NCI-H1048 (cell line): ENCODE measurements around the gene TMCO6.
A peak's percentile ranks its signal among the peaks of the same experiment; 100 is the strongest.

Experiments used
- DNase-seq: peaks from one replicate; lab custom pipeline; 2025; lab: John Stamatoyannopoulos, UW

TMCO6 gene

GRCh38 chr5:140673187-140673976 is 34.1 kb downstream of the TMCO6 start, which contains the start of gene DND1:
DND1 (minus strand) TSS chr5:140673576; CDS start chr5:140673542, 34 bp downstream.
- no peak for DNase-seq

GRCh38 chr5:140674211-140674610 is 35.0 kb downstream of the TMCO6 start:
- no peak for DNase-seq

GRCh38 chr5:140674629-140675028 is 35.4 kb downstream of the TMCO6 start:
- no peak for DNase-seq

- no peak for DNase-seq
Measured at GRCh38 chr5:140677947-140678346, 38.7 kb downstream of the TMCO6 start.

GRCh38 chr5:140678993-140679392 is 39.7 kb downstream of the TMCO6 start:
- no peak for DNase-seq

- no peak for DNase-seq
Measured at GRCh38 chr5:140690376-140690932, 51.2 kb downstream of the TMCO6 start.

- peak; percentile 89 for DNase-seq
Measured at GRCh38 chr5:140690941-140691924, 52.0 kb downstream of the TMCO6 start, which contains the start of the genes HARS1 and HARS2. HARS1 (minus strand) TSS chr5:140691370; CDS start chr5:140691304, 66 bp downstream. HARS2 (plus strand) TSS chr5:140691455; CDS start chr5:140691649, 194 bp downstream.

- DNase-seq, result no peak
Measured at GRCh38 chr5:140694276-140694675, 55.0 kb downstream of the TMCO6 start.
